SHP77 (cell line): ENCODE measurements around the gene ADRM1.

Experiments
- DNase-seq, 2 experiments: peaks; one replicate each; lab custom pipeline; 2025; lab: John Stamatoyannopoulos, UW

The ADRM1 gene

GRCh38 chr20:62311832-62312661, 9.2 kb downstream of the ADRM1 start:
- DNase-seq = no peak

GRCh38 chr20:62312662-62312977, 9.8 kb downstream of the ADRM1 start:
- DNase-seq = no peak

- no peak for DNase-seq
Observed at GRCh38 chr20:62313021-62313420, 10.2 kb downstream of the ADRM1 start.

- no peak for DNase-seq
Observed at GRCh38 chr20:62313460-62314338, 10.9 kb downstream of the ADRM1 start.

GRCh38 chr20:62314339-62314638, 11.5 kb downstream of the ADRM1 start:
- DNase-seq = no peak

GRCh38 chr20:62314711-62315302, 12.0 kb downstream of the ADRM1 start:
- no peak for DNase-seq

GRCh38 chr20:62315773-62316172, 13.0 kb downstream of the ADRM1 start:
- DNase-seq = no peak

GRCh38 chr20:62316331-62317166, 13.8 kb downstream of the ADRM1 start:
- no peak for DNase-seq

- DNase-seq = no peak
Observed at GRCh38 chr20:62317167-62317655, 14.4 kb downstream of the ADRM1 start.

- no peak for DNase-seq
Observed at GRCh38 chr20:62318400-62319345, 15.9 kb downstream of the ADRM1 start.

GRCh38 chr20:62319346-62319909, 16.6 kb downstream of the ADRM1 start:
- DNase-seq = no peak

GRCh38 chr20:62320581-62321354, 18.0 kb downstream of the ADRM1 start:
- peak in 1 of 2 experiments; percentile 24 for DNase-seq

- DNase-seq = peak in 1 of 2 experiments; percentile 23
Observed at GRCh38 chr20:62321521-62321948, 18.7 kb downstream of the ADRM1 start.

- no peak for DNase-seq
Observed at GRCh38 chr20:62321975-62322374, 19.2 kb downstream of the ADRM1 start.

GRCh38 chr20:62322492-62323041, 19.8 kb downstream of the ADRM1 start:
- DNase-seq = no peak

GRCh38 chr20:62323146-62323979, 20.6 kb downstream of the ADRM1 start:
- DNase-seq = no peak

GRCh38 chr20:62323980-62324906, 21.4 kb downstream of the ADRM1 start:
- DNase-seq = no peak
